ENCODE results near the gene FRMD7. TPM values are rescaled to one million over a fixed set of nuclear protein-coding genes. Genes with fewer than 3 reads are reported as not detected.

The FRMD7 gene
- total and polyA plus RNA-seq, 2 of the 4 experiments (the other 2 are of a cell fraction): not detected

DNA sequence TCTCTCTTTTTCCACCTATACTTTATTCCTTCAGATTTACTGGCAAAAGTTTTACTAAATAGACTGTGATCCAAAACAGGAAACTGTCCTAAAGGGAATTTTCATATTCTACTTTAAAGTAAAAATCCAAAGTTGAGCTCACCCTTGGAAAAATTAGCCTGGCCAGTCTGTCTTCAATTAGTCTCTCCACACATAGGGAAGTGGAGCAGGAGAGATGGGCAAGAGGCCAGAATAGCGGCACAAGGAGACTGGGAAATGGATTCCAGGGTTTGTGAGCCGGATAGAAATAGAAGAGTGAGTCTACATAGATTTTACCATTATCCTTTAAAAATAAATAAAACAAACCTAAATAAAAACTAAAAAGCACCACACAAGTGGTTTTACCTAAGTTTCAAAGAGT, 16.2 kb upstream of the FRMD7 start:
- Histone ChIP-seq H3K4me1 (ENCODE audit: control insufficient read depth, insufficient read depth, low read length) (no peaks in the 10 kb centered on the region), H3K23ac (ENCODE audit: low read depth, low read length) (no peak overlapping the region), H3K56ac (ENCODE audit: extremely low read depth, insufficient read depth, low read length) (no peak overlapping the region), H3K9me3 (ENCODE audit: control insufficient read depth, insufficient read depth, low read length) (no peaks in the 10 kb centered on the region), H3K18ac (ENCODE audit: low read depth, low read length) (no peak overlapping the region), H3K79me1 (ENCODE audit: low read depth in 1 of 2, low read length in 2 of 2) (no peaks in the 10 kb centered on the region), H2BK120ac (ENCODE audit: low read depth, low read length) (no peak overlapping the region), H3K4ac (ENCODE audit: low read depth, low read length) (no peak overlapping the region), H3K4me2 (ENCODE audit: low read depth, low read length) (no peak overlapping the region), H2AK5ac (ENCODE audit: low read depth, low read length) (no peak overlapping the region), H2BK5ac (ENCODE audit: low read depth, low read length, poor library complexity, severe bottlenecking) (no peak overlapping the region), H3K9me1 (ENCODE audit: insufficient read depth, low read length) (no peaks in the 10 kb centered on the region), H2AK9ac (replicated peaks; ENCODE audit: low read depth, low read length, poor library complexity) (no peak overlapping the region), H3K9ac (ENCODE audit: low read depth, low read length) (no peak overlapping the region), H4K5ac (ENCODE audit: low read depth, low read length) (no peak overlapping the region), H2BK20ac (ENCODE audit: low read depth, low read length) (no peak overlapping the region), H4K8ac (ENCODE audit: low read depth in 2 of 2, low read length in 2 of 2) (no peak overlapping the region), H4K20me1 (ENCODE audit: insufficient read depth, low read length) (no peaks in the 10 kb centered on the region), H3K36me3 (ENCODE audit: control insufficient read depth, insufficient read depth, low read length) (no peaks in the 10 kb centered on the region), H3K27ac (ENCODE audit: insufficient read depth, low read length) (no peak overlapping the region), H3K14ac (replicated peaks; ENCODE audit: low read depth, low read length) (no peak overlapping the region), H3K4me3 (ENCODE audit: insufficient read depth, low read depth, low read length) (no peak overlapping the region), H2BK15ac (ENCODE audit: low read depth, low read length) (no peak overlapping the region), H3K27me3 (ENCODE audit: control insufficient read depth, insufficient read depth, low read length) (no peaks in the 10 kb centered on the region; the same call in none of the 2 replicates), H4K91ac (ENCODE audit: insufficient read depth, low read depth, low read length) (no peak overlapping the region), H2AFZ (replicated peaks; ENCODE audit: low read length, poor library complexity) (no peak overlapping the region)
- dilution Hi-C loops (cut with HindIII; ENCODE audit: low sequenced_read_pairs, unreplicated experiment): no loop called here
- DNase-seq (no peak), ATAC-seq (ENCODE audit: low read depth) (no peak)
- no CpG with 5 or more reads among the region's 2 CpGs for WGBS, 2 experiments (ENCODE audit: extremely low coverage in 2 of 2, insufficient read length in 1 of 2)
- no TSS peak for BruUV-seq (replicated peaks)
- intact Hi-C loops (cut with micrococcal nuclease): no loop called here
- ChIA-PET POLR2A (ENCODE audit: unreplicated experiment) (no interaction called here), CTCF (interaction anchor here (1.4 kb wide), 1 partner anchor 80 kb away, joined by 3 read pairs; no protein-coding TSS in a partner anchor)
- in situ Hi-C loops (cut with MboI; ENCODE audit: low sequenced_read_pairs): no loop called here
- no peak for TF ChIP-seq CEBPB (IDR thresholded peaks at IDR 0.05; ENCODE audit: low read depth, low read length)
- no peak for TF ChIP-seq POLR2A (IDR thresholded peaks at IDR 0.05; ENCODE audit: low read depth, low read length)
- TF ChIP-seq, protein P1, sequence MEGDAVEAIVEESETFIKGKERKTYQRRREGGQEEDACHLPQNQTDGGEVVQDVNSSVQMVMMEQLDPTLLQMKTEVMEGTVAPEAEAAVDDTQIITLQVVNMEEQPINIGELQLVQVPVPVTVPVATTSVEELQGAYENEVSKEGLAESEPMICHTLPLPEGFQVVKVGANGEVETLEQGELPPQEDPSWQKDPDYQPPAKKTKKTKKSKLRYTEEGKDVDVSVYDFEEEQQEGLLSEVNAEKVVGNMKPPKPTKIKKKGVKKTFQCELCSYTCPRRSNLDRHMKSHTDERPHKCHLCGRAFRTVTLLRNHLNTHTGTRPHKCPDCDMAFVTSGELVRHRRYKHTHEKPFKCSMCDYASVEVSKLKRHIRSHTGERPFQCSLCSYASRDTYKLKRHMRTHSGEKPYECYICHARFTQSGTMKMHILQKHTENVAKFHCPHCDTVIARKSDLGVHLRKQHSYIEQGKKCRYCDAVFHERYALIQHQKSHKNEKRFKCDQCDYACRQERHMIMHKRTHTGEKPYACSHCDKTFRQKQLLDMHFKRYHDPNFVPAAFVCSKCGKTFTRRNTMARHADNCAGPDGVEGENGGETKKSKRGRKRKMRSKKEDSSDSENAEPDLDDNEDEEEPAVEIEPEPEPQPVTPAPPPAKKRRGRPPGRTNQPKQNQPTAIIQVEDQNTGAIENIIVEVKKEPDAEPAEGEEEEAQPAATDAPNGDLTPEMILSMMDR (conservative IDR thresholded peaks at IDR 0.05; ENCODE audit: low read depth, low read length): no peak
- no peak for TF ChIP-seq RCOR1 (IDR thresholded peaks at IDR 0.05; ENCODE audit: insufficient replicate concordance, low read length)
- TF ChIP-seq CHD1 (IDR thresholded peaks at IDR 0.05; ENCODE audit: low read depth, low read length): no peak
- TF ChIP-seq MAFK (IDR thresholded peaks at IDR 0.05; ENCODE audit: low read depth, low read length): no peak
- TF ChIP-seq FOS (IDR thresholded peaks at IDR 0.05; ENCODE audit: low read depth, low read length): no peak
- TF ChIP-seq, protein P2, sequence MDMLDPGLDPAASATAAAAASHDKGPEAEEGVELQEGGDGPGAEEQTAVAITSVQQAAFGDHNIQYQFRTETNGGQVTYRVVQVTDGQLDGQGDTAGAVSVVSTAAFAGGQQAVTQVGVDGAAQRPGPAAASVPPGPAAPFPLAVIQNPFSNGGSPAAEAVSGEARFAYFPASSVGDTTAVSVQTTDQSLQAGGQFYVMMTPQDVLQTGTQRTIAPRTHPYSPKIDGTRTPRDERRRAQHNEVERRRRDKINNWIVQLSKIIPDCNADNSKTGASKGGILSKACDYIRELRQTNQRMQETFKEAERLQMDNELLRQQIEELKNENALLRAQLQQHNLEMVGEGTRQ (IDR thresholded peaks at IDR 0.05; ENCODE audit: low read depth, low read length): no peak
- TF ChIP-seq RFX5 (IDR thresholded peaks at IDR 0.05; ENCODE audit: low read depth, low read length): no peak
- TF ChIP-seq MXI1 (IDR thresholded peaks at IDR 0.05; ENCODE audit: borderline replicate concordance, low read depth, low read length): no peak

All from IMR-90 (cell line).